Epithelial cell of proximal tubule (primary cell): ENCODE data around the gene NOX3. TPM values are rescaled to one million over a fixed set of nuclear protein-coding genes. Genes with fewer than 3 reads are reported as not detected.

Experiments
- DNase-seq: peaks from one replicate; pipeline ENCODE4 v3.0.0-alpha.2; 2011; ENCODE audit warnings: low read depth
- H3K4me3 ChIP-seq: 2 replicates; pipeline ENCODE4 v1.5.1; 2011; ENCODE audit warnings: low read depth, mild to moderate bottlenecking, low read length
- CTCF ChIP-seq: conservative IDR thresholded peaks from 2 replicates; pipeline ENCODE4 v1.5.1; 2012; ENCODE audit warnings: low read depth, mild to moderate bottlenecking, low read length
- total RNA-seq: library from RNA; depleted of rRNA; stranded (reverse); fragments of >200 nt; gene quantifications from 2 replicates; pipeline ENCODE4 v1.2.3, GENCODE V29; 2015

The NOX3 gene
- 0.07 TPM in 1 of 2 replicates, not detected in the other for total RNA-seq

GRCh38 chr6:155455766-155456165, at the start of gene NOX3:
Gene NOX3, minus strand, starts transcription at chr6:155455839. Its CDS starts 39 bp downstream, at chr6:155455800.
- no peak for TF ChIP-seq CTCF
- no peak within 1 kb of the TSS for H3K4me3 ChIP-seq
- DNase-seq: no peak

- no peak for DNase-seq
- no peak overlapping the region for H3K4me3 ChIP-seq
- no peak for TF ChIP-seq CTCF
Observed at GRCh38 chr6:155504848-155505607, 49.4 kb upstream of the NOX3 start.

- TF ChIP-seq CTCF: no peak
- DNase-seq: no peak
- H3K4me3 ChIP-seq: no peak overlapping the region
Observed at GRCh38 chr6:155502393-155502792, 46.8 kb upstream of the NOX3 start.

- no peak for TF ChIP-seq CTCF
- no peak overlapping the region for H3K4me3 ChIP-seq
Observed at GRCh38 chr6:155499574-155499973, 43.9 kb upstream of the NOX3 start.

GRCh38 chr6:155498370-155498769, 42.7 kb upstream of the NOX3 start:
- DNase-seq: no peak
- peak; percentile 22 for TF ChIP-seq CTCF
- no peak overlapping the region for H3K4me3 ChIP-seq

More at GRCh38 chr6:155499574-155499973, 43.9 kb upstream of the NOX3 start:
- no peak for DNase-seq

GRCh38 chr6:155497273-155497672, 41.6 kb upstream of the NOX3 start:
- no peak for TF ChIP-seq CTCF
- DNase-seq: no peak
- no peak overlapping the region for H3K4me3 ChIP-seq
